Measurements from ENCODE around the gene GPC5. TPM values are rescaled to one million over a fixed set of nuclear protein-coding genes. Genes with fewer than 3 reads are reported as not detected.
"Not testable (repeated sequence)": the region's sequence is repeated elsewhere in the genome, so short reads cannot be mapped to it uniquely, and the experiment has no call there.

The GPC5 gene
- total and polyA plus RNA-seq, 4 donors, result 0.51 to 22.4 (median 2.0) TPM

DNA sequence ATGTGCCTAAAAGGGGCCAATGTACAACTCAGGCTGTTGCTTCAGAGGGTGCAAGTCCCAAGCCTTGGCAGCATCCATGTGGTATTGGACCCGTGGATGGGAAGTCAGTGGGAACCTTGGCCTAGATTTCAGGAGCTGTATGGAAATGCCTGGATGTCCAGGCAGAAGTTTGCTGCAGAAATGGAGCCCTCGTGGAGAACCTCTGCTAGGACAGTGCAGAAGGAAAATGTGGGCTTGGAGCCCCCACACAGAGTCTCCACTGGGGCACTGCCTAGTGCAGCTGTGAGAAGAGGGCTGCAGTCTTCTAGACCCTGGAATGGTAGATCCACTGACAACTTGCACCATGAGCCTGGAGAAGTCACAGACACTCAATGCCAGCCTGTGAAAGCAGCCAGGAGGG lies 28.5 kb downstream of the GPC5 start:
- TF ChIP-seq FOXA2 (IDR thresholded peaks at IDR 0.05), result no peak
- TF ChIP-seq RXRA (IDR thresholded peaks at IDR 0.05), result no peak
- DNase-seq (ENCODE audit: low spot score), result no peak
- Histone ChIP-seq H3K4me1 (ENCODE audit: control insufficient read depth in 4 of 4, insufficient read depth in 4 of 4, low read length in 3 of 4) (no peaks in the 10 kb centered on the region), H3K27ac (ENCODE audit: low read depth in 1 of 2, low read length in 2 of 2) (no peak overlapping the region), H3K36me3 (ENCODE audit: control insufficient read depth in 4 of 4, insufficient read depth in 3 of 4, low read depth in 1 of 4, low read length in 3 of 4) (no peaks in the 10 kb centered on the region), H3K9me3 (ENCODE audit: control insufficient read depth in 4 of 4, low read length in 3 of 4) (peaks cover 2 to 9% (median 8%) of the 10 kb centered on the region in 4 donors), H3K9ac (ENCODE audit: low read depth in 1 of 2, low read length in 2 of 2) (no peak overlapping the region), H3K27me3 (ENCODE audit: control insufficient read depth in 4 of 4, insufficient read depth in 4 of 4, low read length in 3 of 4) (no peaks in the 10 kb centered on the region), H3K4me3 (ENCODE audit: low read depth in 1 of 3, low read length in 3 of 3) (peak overlapping the region in 1 of 3 donors; percentile 47)
- 88% methylated on average over 2 of the region's 2 CpGs for WGBS

DNA sequence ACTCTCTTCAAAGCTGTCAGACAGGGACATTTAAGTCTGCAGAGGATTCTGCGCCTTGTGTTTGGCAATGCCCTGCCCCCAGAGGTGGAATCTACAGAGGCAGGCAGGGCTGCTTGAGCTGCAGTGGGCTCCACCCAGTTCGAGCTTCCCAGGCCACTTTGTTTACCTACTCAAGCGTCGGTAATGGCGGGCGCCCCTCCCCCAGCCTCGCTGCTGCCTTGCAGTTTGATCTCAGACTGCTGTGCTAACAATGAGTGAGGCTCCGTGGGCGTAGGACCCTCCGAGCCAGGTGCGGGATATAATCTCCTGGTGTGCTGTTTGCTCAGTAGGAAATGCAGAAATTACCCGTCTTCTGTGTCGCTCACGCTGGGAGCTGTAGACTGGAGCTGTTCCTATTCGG lies 40.3 kb downstream of the GPC5 start:
- 91% methylated on average over 15 of the region's 15 CpGs for WGBS

DNA sequence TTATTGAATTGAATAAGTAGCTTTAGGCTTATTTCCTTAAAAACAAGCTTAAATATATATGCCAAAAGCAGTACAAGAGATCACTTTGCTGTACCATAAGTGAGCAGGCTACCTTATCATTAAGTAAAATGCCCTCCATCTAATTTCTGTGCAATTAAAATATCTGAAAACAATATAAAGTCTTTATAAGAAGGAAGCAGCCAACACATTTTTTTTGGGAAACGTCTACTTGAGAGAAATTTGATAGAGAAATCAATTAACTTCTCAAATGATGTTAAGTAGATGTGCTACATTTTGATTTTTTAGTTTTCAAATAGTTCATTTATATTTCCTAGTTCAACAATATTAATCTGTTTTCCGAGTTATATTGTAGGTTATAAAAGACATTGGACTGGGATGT lies 52.5 kb downstream of the GPC5 start:
- no peak for TF ChIP-seq HNF4A (conservative IDR thresholded peaks at IDR 0.05)
- TF ChIP-seq RXRA (IDR thresholded peaks at IDR 0.05), result no peak
- no peak for TF ChIP-seq GABPA (IDR thresholded peaks at IDR 0.05 in 1 of 2, conservative IDR thresholded peaks at IDR 0.05 in 1 of 2)
- TF ChIP-seq HNF4G (IDR thresholded peaks at IDR 0.05), result no peak
- TF ChIP-seq, protein P1, sequence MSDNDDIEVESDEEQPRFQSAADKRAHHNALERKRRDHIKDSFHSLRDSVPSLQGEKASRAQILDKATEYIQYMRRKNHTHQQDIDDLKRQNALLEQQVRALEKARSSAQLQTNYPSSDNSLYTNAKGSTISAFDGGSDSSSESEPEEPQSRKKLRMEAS (IDR thresholded peaks at IDR 0.05), result no peak
- TF ChIP-seq, protein P2, sequence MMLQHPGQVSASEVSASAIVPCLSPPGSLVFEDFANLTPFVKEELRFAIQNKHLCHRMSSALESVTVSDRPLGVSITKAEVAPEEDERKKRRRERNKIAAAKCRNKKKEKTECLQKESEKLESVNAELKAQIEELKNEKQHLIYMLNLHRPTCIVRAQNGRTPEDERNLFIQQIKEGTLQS (IDR thresholded peaks at IDR 0.05), result no peak
- TF ChIP-seq FOXA2 (IDR thresholded peaks at IDR 0.05), result no peak
- no peak for TF ChIP-seq EGR1 (IDR thresholded peaks at IDR 0.05; ENCODE audit: low read depth in 2 of 2)
- no peak for TF ChIP-seq NR2F2 (IDR thresholded peaks at IDR 0.05)
- TF ChIP-seq YY1 (IDR thresholded peaks at IDR 0.05), result no peak
- TF ChIP-seq, protein P3, sequence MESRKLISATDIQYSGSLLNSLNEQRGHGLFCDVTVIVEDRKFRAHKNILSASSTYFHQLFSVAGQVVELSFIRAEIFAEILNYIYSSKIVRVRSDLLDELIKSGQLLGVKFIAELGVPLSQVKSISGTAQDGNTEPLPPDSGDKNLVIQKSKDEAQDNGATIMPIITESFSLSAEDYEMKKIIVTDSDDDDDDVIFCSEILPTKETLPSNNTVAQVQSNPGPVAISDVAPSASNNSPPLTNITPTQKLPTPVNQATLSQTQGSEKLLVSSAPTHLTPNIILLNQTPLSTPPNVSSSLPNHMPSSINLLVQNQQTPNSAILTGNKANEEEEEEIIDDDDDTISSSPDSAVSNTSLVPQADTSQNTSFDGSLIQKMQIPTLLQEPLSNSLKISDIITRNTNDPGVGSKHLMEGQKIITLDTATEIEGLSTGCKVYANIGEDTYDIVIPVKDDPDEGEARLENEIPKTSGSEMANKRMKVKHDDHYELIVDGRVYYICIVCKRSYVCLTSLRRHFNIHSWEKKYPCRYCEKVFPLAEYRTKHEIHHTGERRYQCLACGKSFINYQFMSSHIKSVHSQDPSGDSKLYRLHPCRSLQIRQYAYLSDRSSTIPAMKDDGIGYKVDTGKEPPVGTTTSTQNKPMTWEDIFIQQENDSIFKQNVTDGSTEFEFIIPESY (IDR thresholded peaks at IDR 0.05), result no peak
- H3K36me3 ChIP-seq (ENCODE audit: control insufficient read depth in 4 of 4, insufficient read depth in 3 of 4, low read depth in 1 of 4, low read length in 3 of 4), result no peaks in the 10 kb centered on the region
- H3K4me1 ChIP-seq (ENCODE audit: control insufficient read depth in 4 of 4, insufficient read depth in 4 of 4, low read length in 3 of 4), result no peaks in the 10 kb centered on the region
- DNase-seq (ENCODE audit: low spot score), result no peak
- no peak overlapping the region for H3K27ac ChIP-seq (ENCODE audit: low read depth in 1 of 2, low read length in 2 of 2)
- H3K27me3 ChIP-seq (ENCODE audit: control insufficient read depth in 4 of 4, insufficient read depth in 4 of 4, low read length in 3 of 4), result no peaks in the 10 kb centered on the region
- H3K4me3 ChIP-seq (ENCODE audit: low read depth in 1 of 3, low read length in 3 of 3), result no peak overlapping the region
- no peaks in the 10 kb centered on the region for H3K9me3 ChIP-seq (ENCODE audit: control insufficient read depth in 4 of 4, low read length in 3 of 4)
- no peak overlapping the region for H3K9ac ChIP-seq (ENCODE audit: low read depth in 1 of 2, low read length in 2 of 2)
- 82% methylated on average over 2 of the region's 2 CpGs for WGBS

More for the DNA sequence above, 40.3 kb downstream of the GPC5 start:
- not testable (repeated sequence) for H3K9ac ChIP-seq (ENCODE audit: low read depth in 1 of 2, low read length in 2 of 2); DNase-seq (ENCODE audit: low spot score); H3K36me3 ChIP-seq (ENCODE audit: control insufficient read depth in 4 of 4, insufficient read depth in 3 of 4, low read depth in 1 of 4, low read length in 3 of 4); H3K4me1 ChIP-seq (ENCODE audit: control insufficient read depth in 4 of 4, insufficient read depth in 4 of 4, low read length in 3 of 4); H3K9me3 ChIP-seq (ENCODE audit: control insufficient read depth in 4 of 4, low read length in 3 of 4); H3K27me3 ChIP-seq (ENCODE audit: control insufficient read depth in 4 of 4, insufficient read depth in 4 of 4, low read length in 3 of 4); H3K4me3 ChIP-seq (ENCODE audit: low read depth in 1 of 3, low read length in 3 of 3); H3K27ac ChIP-seq (ENCODE audit: low read depth in 1 of 2, low read length in 2 of 2)

DNA sequence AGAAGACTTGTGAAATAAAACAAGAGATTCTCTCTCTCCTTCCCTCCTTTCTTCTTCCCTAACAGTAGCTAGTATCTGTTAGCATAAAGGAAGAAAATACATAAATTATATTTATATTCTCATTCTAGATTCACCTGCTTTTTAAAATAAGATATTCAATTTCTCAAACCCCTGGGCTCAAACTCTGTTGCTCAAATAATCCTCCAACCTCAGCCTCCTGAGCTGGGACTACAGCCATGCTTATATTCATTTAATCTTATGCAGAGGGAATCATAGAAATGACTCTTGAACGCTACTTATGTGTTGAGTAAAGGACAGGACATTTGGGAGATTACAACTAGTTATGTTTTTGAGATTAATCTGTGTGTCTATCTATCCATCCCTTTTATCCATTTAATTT lies 56.2 kb downstream of the GPC5 start:
- no peaks in the 10 kb centered on the region for H3K27me3 ChIP-seq (ENCODE audit: control insufficient read depth in 4 of 4, insufficient read depth in 4 of 4, low read length in 3 of 4)
- H3K4me1 ChIP-seq (ENCODE audit: control insufficient read depth in 4 of 4, insufficient read depth in 4 of 4, low read length in 3 of 4), result no peaks in the 10 kb centered on the region
- WGBS, result 90% methylated on average over 1 of the region's 1 CpG
- no peaks in the 10 kb centered on the region for H3K9me3 ChIP-seq (ENCODE audit: control insufficient read depth in 4 of 4, low read length in 3 of 4)
- no peak overlapping the region for H3K9ac ChIP-seq (ENCODE audit: low read depth in 1 of 2, low read length in 2 of 2)
- DNase-seq (ENCODE audit: low spot score), result no peak
- H3K27ac ChIP-seq (ENCODE audit: low read depth in 1 of 2, low read length in 2 of 2), result no peak overlapping the region
- H3K4me3 ChIP-seq (ENCODE audit: low read depth in 1 of 3, low read length in 3 of 3), result no peak overlapping the region
- no peaks in the 10 kb centered on the region for H3K36me3 ChIP-seq (ENCODE audit: control insufficient read depth in 4 of 4, insufficient read depth in 3 of 4, low read depth in 1 of 4, low read length in 3 of 4)
- TF ChIP-seq FOXA2 (IDR thresholded peaks at IDR 0.05) (no peak), HNF4A (conservative IDR thresholded peaks at IDR 0.05) (no peak), RXRA (IDR thresholded peaks at IDR 0.05) (no peak), YY1 (IDR thresholded peaks at IDR 0.05) (no peak), RAD21 (IDR thresholded peaks at IDR 0.05) (no peak), EGR1 (IDR thresholded peaks at IDR 0.05; ENCODE audit: low read depth in 2 of 2) (no peak), SP1 (IDR thresholded peaks at IDR 0.05) (no peak)
- TF ChIP-seq, protein P4, sequence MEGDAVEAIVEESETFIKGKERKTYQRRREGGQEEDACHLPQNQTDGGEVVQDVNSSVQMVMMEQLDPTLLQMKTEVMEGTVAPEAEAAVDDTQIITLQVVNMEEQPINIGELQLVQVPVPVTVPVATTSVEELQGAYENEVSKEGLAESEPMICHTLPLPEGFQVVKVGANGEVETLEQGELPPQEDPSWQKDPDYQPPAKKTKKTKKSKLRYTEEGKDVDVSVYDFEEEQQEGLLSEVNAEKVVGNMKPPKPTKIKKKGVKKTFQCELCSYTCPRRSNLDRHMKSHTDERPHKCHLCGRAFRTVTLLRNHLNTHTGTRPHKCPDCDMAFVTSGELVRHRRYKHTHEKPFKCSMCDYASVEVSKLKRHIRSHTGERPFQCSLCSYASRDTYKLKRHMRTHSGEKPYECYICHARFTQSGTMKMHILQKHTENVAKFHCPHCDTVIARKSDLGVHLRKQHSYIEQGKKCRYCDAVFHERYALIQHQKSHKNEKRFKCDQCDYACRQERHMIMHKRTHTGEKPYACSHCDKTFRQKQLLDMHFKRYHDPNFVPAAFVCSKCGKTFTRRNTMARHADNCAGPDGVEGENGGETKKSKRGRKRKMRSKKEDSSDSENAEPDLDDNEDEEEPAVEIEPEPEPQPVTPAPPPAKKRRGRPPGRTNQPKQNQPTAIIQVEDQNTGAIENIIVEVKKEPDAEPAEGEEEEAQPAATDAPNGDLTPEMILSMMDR (IDR thresholded peaks at IDR 0.05; ENCODE audit: low read depth, low read length, missing input control), result no peak
- TF ChIP-seq, protein P5, sequence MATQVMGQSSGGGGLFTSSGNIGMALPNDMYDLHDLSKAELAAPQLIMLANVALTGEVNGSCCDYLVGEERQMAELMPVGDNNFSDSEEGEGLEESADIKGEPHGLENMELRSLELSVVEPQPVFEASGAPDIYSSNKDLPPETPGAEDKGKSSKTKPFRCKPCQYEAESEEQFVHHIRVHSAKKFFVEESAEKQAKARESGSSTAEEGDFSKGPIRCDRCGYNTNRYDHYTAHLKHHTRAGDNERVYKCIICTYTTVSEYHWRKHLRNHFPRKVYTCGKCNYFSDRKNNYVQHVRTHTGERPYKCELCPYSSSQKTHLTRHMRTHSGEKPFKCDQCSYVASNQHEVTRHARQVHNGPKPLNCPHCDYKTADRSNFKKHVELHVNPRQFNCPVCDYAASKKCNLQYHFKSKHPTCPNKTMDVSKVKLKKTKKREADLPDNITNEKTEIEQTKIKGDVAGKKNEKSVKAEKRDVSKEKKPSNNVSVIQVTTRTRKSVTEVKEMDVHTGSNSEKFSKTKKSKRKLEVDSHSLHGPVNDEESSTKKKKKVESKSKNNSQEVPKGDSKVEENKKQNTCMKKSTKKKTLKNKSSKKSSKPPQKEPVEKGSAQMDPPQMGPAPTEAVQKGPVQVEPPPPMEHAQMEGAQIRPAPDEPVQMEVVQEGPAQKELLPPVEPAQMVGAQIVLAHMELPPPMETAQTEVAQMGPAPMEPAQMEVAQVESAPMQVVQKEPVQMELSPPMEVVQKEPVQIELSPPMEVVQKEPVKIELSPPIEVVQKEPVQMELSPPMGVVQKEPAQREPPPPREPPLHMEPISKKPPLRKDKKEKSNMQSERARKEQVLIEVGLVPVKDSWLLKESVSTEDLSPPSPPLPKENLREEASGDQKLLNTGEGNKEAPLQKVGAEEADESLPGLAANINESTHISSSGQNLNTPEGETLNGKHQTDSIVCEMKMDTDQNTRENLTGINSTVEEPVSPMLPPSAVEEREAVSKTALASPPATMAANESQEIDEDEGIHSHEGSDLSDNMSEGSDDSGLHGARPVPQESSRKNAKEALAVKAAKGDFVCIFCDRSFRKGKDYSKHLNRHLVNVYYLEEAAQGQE (IDR thresholded peaks at IDR 0.05), result no peak
